ENCODE measurements around the gene IQGAP2. TPM values are rescaled to one million over a fixed set of nuclear protein-coding genes. Genes with fewer than 3 reads are reported as not detected.
A peak's percentile ranks its signal among the peaks of the same experiment; 100 is the strongest.
"Not testable (repeated sequence)": the region's sequence is repeated elsewhere in the genome, so short reads cannot be mapped to it uniquely, and the experiment has no call there.

Gene IQGAP2
- total RNA-seq, 1 donor, result 0.36 TPM

DNA sequence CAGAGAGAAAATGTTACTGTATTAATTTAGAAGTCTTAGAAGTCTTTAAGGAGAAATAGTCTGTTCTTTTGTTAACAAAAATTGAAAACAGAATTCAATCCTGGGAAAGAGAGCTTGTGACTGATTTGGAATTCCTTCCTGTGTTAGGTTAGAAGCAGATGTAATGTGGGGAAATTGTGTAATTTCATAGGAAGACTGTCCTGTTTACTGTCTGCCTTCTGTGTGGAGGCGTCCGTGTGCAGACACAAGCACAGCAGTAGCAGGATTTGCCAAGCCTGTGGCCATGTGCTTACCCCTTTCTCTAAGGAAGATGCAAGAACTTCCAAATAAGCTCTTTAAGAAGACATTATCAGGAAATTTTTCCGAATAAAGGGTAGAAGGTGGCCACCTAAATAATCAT is 276.1 kb downstream of the IQGAP2 start:
- H3K79me2 ChIP-seq (ENCODE audit: insufficient read depth, low read length), result no peaks in the 10 kb centered on the region
- no peak overlapping the region for H3K27ac ChIP-seq (ENCODE audit: low read depth, low read length)
- TF ChIP-seq CTCF (IDR thresholded peaks at IDR 0.05; ENCODE audit: extremely low read depth, low read depth, low read length), result no peak
- H3K4me2 ChIP-seq (ENCODE audit: insufficient read depth, low read length), result no peak overlapping the region
- peak overlapping the region; percentile 36 for H2AFZ ChIP-seq (ENCODE audit: low read length)
- H3K36me3 ChIP-seq (ENCODE audit: insufficient read depth, low read length), result no peaks in the 10 kb centered on the region
- no peaks in the 10 kb centered on the region for H3K9me3 ChIP-seq (ENCODE audit: low read depth, low read length)
- no peaks in the 10 kb centered on the region for H3K4me1 ChIP-seq (ENCODE audit: insufficient read depth, low read length)
- H3K27me3 ChIP-seq (ENCODE audit: insufficient read depth, low read length), result no peaks in the 10 kb centered on the region
- DNase-seq (ENCODE audit: insufficient read length, low spot score, missing footprints), result no peak
- H4K20me1 ChIP-seq (ENCODE audit: insufficient read depth, low read length), result no peaks in the 10 kb centered on the region
- no peak overlapping the region for H3K4me3 ChIP-seq (ENCODE audit: insufficient read depth, low read length)

DNA sequence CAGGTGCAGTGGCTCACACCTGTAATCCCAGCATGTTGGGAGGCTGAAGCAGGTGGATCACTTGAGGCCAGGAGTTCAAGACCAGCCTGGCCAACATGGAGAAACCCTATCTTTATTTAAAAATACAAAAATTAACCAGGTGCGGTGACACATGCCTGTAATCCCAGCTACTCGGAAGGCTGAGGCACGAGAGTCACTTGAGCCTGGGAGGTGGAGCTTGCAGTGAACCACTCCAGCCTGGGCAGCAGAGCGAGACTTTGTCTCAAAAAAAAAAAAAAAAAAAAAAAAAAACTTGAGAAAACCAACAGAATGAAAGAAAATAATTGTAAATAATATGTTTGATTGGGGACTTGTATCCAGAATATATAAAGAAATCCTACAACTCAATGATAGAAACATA is 277.7 kb downstream of the IQGAP2 start:
- H3K4me3 ChIP-seq (ENCODE audit: insufficient read depth, low read length); H2AFZ ChIP-seq (ENCODE audit: low read length); H3K4me1 ChIP-seq (ENCODE audit: insufficient read depth, low read length); H4K20me1 ChIP-seq (ENCODE audit: insufficient read depth, low read length); H3K9me3 ChIP-seq (ENCODE audit: low read depth, low read length); H3K4me2 ChIP-seq (ENCODE audit: insufficient read depth, low read length); H3K27ac ChIP-seq (ENCODE audit: low read depth, low read length); DNase-seq (ENCODE audit: insufficient read length, low spot score, missing footprints); H3K27me3 ChIP-seq (ENCODE audit: insufficient read depth, low read length); H3K36me3 ChIP-seq (ENCODE audit: insufficient read depth, low read length); H3K79me2 ChIP-seq (ENCODE audit: insufficient read depth, low read length): not testable (repeated sequence)

DNA sequence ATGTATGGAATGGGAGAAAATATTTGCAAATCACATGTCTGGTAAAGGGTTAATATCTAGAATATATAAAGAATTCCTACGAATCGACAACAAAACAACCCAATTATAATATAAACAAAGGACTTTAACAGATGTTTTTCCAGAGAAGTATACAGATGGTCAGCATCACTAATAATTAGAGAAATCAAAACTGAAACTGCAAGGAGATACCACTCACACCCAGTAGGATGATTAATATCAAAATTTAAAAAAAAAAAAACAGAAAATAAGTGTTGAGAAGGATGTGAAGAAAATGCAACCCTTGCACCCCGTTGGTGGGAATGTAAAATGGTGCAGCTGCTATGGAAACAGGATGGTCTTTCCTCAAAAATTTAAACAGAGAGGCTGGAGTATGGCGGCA is 278.2 kb downstream of the IQGAP2 start:
- Histone ChIP-seq H3K4me1 (ENCODE audit: insufficient read depth, low read length) (no peaks in the 10 kb centered on the region), H3K36me3 (ENCODE audit: insufficient read depth, low read length) (no peaks in the 10 kb centered on the region), H3K79me2 (ENCODE audit: insufficient read depth, low read length) (no peaks in the 10 kb centered on the region), H3K9me3 (ENCODE audit: low read depth, low read length) (no peaks in the 10 kb centered on the region), H3K4me2 (ENCODE audit: insufficient read depth, low read length) (no peak overlapping the region), H4K20me1 (ENCODE audit: insufficient read depth, low read length) (no peaks in the 10 kb centered on the region), H3K27ac (ENCODE audit: low read depth, low read length) (no peak overlapping the region), H2AFZ (ENCODE audit: low read length) (no peak overlapping the region), H3K27me3 (ENCODE audit: insufficient read depth, low read length) (no peaks in the 10 kb centered on the region), H3K4me3 (ENCODE audit: insufficient read depth, low read length) (no peak overlapping the region)
- TF ChIP-seq CTCF (IDR thresholded peaks at IDR 0.05; ENCODE audit: extremely low read depth, low read depth, low read length), result no peak
- DNase-seq (ENCODE audit: insufficient read length, low spot score, missing footprints), result no peak

DNA sequence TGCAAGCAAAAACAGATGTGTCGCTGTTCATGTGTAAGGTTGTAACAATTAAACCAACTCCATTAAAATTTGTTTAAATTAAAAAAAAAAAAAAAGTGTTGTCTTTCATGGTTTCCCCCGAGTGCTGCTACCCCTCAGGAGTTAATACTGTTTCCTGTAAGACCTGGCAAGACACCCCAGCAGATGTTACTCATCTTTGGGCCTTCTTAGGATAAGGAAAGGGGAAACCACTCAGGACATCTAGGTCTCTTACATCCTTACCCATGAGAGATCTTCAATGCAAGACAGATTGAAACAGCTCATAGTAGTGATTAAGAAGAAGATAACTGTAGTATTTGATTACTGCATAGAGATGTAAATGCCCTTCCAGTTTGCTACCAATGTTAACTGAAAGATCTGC is 279.3 kb downstream of the IQGAP2 start:
- no peaks in the 10 kb centered on the region for H3K9me3 ChIP-seq (ENCODE audit: low read depth, low read length)
- no peak overlapping the region for H2AFZ ChIP-seq (ENCODE audit: low read length)
- H3K4me2 ChIP-seq (ENCODE audit: insufficient read depth, low read length), result no peak overlapping the region
- no peaks in the 10 kb centered on the region for H3K36me3 ChIP-seq (ENCODE audit: insufficient read depth, low read length)
- TF ChIP-seq CTCF (IDR thresholded peaks at IDR 0.05; ENCODE audit: extremely low read depth, low read depth, low read length), result no peak
- no peak overlapping the region for H3K27ac ChIP-seq (ENCODE audit: low read depth, low read length)
- no peaks in the 10 kb centered on the region for H3K4me1 ChIP-seq (ENCODE audit: insufficient read depth, low read length)
- H3K27me3 ChIP-seq (ENCODE audit: insufficient read depth, low read length), result no peaks in the 10 kb centered on the region
- DNase-seq (ENCODE audit: insufficient read length, low spot score, missing footprints), result no peak
- no peak overlapping the region for H3K4me3 ChIP-seq (ENCODE audit: insufficient read depth, low read length)
- no peaks in the 10 kb centered on the region for H4K20me1 ChIP-seq (ENCODE audit: insufficient read depth, low read length)
- no peaks in the 10 kb centered on the region for H3K79me2 ChIP-seq (ENCODE audit: insufficient read depth, low read length)

All from osteoblast (primary cell).